Activated naive CD8-positive, alpha-beta T cell treated with anti-CD3 and anti-CD28 coated beads, Interleukin-2, amount 50 U/mL, for 16 hours (primary cell): ENCODE measurements around the gene FAM89A.
"Not testable (repeated sequence)": the region's sequence is repeated elsewhere in the genome, so short reads cannot be mapped to it uniquely, and the experiment has no call there.

ENCODE experiments used
- DNase-seq: peaks from one replicate; pipeline ENCODE4 v3.0.0-alpha.2; 2020; ENCODE audit warnings: low read depth, low spot score

Gene FAM89A

DNA sequence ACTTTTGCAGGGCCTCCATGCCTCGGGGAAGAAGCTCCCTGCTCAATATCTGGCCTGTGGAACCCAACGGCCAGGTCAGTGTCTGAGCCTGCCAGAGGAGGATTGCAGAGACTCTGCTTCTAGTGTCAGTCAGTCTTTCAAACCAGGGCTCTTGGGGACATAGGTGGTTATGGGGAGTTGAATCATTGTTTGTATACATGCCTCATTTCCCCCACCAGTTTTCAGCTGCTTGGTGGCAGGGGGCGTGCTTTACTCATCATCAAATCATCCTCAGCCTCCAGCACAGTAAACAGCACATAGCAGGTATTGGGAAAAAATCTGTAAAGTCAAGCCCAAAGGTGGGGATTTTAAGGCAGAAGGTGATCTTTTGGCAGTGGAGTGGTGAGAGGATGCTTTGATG lies 17.4 kb upstream of the FAM89A start:
- DNase-seq: no peak

DNA sequence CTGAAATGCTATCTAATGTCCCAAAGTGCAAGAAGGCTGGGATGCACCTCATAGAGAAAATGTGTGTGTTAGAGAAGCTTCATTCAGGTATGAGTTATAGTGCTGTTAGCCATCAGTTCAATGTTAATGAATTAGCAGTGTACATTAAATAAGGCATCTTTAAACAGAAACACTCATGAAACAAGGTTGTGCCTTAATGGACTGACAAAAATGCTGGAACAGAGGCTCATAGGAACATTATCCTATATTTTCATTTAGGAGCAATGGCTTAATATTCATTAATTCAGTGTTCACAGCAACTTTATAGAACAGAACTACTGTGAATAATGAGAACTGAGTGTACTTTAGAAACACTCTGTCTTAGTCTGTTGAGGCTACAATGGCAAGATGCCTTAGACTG lies 15.2 kb upstream of the FAM89A start:
- no peak for DNase-seq

DNA sequence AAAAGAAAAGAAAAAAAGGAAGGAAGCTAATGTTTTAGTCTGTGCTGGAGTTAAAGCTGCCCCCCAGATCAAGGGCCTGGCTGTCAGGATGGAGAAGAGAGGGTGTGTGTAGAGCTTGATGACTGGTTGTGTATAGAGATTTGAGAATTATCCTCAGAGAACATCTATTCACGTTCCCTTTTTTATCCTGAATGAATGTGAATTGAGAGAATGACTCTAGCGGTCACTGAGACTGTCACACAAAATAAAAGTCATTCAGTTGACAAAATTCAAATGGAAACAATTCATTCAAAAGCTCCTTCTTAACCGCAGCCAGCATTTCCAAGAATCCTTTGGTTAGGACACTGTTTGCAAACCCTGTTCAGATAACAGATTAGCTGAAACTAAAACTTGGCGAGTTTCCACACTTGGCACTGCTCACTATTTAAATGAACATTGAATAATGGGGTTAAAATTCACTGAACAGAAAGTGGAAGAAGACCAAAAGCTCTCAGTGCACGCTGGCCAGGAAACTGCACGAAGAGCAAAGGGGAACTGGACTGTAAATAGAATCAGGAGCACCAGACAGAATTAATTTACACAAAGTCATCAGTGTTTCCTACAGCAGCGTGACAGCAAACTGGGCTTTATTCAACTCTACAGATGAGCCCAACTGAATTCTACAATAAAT lies 13.6 kb upstream of the FAM89A start:
- DNase-seq: no peak

DNA sequence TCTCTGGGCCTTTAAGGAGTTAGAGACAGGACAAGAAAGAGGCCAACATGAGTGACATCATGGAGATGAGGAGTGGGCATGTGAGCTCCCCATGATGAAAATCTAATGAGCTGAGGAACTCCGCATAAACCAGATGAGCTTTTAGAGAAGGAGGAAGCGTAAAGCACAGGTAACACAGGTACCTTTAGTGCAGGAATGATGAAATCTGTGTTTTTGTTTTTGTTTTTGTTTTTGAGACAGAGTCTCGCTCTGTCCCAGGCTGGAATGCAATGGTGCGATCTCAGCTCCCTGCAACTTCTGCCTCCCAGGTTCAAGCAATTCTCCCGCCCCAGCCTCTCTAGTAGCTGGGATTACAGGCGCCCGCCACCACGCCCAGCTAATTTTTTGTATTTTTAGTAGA lies 12.7 kb upstream of the FAM89A start:
- DNase-seq: no peak

DNA sequence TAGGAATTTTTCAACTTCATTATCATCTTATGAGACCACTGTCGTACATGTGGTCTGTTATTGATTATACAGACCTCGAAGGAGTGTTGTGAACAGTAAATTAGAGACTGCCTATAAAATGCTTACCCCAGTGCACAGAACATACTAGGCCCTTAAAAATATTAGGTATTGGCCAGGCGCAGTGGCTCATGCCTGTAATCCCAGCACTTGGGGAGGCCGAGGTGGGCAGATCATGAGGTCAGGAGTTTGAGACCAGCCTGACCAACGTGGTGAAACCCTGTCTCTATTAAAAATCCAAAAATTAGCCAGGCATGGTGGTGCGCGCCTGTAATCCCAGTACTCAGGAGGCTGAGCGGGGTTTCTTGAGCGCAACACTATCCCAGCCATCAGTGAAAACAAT lies 10.9 kb upstream of the FAM89A start:
- not testable (repeated sequence) for DNase-seq

DNA sequence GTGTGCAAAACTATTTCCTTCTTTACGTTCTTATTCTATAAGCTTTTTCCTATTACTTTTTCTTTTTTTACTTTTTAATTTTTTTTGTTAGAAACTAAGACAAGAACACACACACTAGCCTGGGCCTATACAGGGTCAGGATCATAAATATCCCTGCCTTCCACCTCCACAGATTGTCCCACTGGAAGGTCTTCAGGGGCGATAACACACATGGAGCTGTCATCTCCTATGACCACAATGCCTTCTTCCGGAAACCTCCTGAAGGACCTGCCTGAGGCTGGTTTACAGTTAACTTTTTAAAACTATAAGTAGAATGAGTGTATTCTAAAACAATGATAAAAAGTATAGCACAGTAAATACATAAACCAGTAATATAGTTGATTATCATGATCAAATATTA lies 10.3 kb upstream of the FAM89A start:
- DNase-seq: no peak

DNA sequence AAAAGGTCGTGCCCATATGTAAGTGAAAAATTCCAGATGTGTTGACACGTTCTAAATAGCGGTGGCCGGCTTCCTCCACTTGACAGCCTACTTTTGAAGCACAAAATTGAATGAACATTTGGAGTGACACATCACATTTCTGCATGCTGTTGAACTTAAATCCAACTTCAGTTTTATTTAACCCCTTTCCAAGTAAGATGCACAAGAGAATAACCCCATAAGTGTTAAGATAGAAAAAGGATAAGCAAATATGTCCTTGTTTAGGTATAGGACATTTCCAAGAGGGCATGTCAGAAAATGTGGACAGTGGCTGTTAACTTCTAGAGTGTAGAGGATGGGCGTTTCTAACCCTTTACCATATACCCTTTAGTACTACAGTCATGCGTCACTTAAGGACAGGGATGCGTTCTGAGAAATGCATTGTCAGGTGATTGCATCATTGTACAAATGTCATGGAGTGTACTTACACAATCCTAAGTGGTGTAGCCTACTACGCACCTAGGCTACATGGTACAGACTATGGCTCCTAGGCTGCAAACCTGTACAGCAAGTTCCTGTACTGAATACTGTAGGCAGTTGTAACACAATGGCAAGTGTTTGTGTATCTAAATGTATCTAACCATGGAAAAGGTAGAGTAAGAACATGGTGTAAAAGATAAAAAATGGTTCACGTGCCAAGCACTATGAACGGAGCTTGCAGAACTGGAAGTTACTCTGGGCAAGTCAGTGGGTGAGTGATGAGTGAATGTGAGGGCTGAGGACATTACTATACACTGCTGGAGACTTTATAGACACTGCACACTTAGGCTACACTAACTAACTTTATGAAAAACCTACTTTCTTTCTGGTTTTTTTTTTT lies 9.3 kb upstream of the FAM89A start:
- DNase-seq: no peak

DNA sequence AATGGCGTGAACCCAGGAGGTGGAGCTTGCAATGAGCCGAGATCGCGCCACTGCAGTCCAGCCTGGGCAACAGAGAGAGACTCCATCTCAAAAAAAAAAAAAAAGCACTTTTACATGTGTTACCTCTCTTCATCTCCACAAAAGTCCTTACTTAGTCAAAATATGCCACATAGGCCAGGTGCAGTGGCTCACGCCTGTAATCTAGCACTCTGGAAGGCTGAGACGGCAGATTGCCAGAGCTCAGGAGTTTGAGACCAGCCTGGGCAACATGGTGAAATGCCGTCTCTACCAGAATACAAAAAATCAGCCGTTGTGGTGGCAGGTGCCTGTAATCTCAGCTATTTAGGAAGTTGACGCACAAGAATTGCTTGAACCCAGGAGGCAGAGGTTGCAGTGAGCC lies 8.4 kb upstream of the FAM89A start:
- not testable (repeated sequence) for DNase-seq

DNA sequence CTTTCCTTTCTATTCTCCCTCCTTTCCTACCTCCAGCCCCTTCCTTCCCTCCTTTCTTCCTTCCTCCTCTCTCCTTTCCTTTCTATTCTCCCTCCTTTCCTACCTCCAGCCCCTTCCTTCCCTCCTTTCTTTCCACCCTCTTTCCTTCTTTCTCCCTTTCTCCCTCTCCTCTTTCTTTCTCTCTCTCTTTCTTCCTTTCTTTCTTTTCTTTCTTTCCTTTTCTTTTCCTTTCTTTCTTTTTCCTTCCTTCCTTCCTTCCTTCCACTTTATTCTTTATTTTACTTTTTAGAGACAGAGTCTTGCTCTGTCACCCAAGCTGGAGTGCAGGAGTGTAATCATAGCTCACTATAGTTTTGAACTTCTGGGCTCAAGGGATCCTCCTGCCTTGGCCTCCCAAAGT lies 7.5 kb upstream of the FAM89A start:
- not testable (repeated sequence) for DNase-seq

DNA sequence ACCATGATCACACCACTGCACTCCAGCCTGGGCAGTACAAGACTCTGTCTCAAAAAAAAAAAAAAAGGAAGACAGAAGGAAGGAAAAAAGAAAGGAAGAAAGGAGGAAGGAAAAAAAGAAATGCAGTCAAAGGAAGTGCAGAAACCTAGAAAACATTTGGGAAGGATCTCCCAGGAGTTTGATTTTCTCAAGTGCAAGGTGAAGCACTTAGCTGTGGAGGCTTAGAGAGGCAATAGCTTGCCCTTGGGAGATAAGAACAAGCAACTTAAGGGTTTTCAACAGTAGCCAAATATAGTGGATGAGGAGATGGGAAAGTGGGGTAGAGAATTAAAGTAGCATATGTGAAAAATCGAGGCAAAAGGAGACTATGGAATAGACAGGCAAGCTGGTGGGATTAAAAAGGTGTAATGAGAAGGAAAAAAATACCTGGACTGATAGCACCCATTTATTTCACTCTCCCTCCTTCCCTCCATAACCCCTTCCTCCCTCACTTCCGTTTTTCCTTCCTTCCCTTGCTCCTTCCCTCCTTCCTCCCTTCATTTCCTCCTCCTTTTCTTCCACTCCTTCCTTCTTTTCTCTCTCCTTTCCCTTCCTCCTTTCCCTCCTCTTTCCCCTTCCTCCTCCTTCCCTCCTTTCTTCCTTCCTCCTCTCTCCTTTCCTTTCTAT lies 6.8 kb upstream of the FAM89A start:
- no peak for DNase-seq

DNA sequence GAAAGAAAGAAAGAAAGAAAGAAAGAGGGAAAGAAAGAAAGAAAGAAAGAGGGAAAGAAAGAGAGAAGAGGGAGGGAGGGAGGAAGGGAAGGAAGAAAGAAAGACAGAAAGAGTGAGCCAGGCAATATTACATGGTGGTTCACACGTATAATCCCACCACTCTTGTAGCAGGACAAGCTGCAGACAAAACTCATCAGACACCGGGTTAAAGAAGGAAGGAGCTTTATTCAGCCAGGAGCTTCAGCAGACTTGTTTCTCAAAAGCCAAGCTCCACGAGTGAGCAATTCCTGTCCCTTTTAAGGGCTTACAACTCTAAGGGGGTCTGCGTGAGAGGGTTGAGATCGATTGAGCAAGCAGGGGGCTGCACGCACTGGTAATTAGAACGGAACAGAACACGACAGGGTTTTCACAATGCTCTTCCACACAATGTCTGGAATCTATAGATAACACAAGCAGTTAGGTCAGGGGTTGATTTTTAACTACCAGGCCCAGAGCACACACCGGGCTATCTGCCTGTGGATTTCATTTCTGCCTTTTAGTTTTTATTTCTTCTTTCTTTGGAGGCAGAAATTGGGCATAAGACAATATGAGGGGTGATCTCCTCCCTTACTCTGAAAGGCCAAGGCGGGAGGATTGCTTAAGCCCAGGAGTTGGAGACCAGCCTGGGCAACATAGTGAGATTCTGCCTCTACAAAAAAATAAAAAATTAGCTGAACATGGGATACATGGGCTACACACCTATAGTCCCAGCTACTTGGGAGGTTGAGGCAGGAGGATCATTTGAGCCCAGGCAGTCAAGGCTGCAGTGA lies 6.1 kb upstream of the FAM89A start:
- not testable (repeated sequence) for DNase-seq

DNA sequence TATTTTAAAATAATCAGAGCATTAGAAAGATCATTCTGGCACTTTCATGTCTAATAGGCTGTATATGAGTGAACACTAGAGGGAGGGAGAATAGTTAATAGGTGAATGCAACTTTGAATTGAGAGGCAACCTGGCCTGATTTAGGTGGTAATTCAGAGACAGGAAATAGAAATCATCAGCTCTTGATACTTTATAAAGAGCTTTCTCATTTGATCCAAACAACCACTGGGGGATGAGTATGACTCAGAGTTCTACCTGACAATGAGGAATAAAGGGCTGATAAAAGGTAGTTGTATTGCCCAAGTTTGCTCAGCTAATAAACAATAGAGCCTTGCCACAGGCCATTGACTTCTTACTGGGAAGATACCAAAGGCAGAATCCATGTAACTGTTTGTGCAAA lies 5.2 kb upstream of the FAM89A start:
- no peak for DNase-seq

DNA sequence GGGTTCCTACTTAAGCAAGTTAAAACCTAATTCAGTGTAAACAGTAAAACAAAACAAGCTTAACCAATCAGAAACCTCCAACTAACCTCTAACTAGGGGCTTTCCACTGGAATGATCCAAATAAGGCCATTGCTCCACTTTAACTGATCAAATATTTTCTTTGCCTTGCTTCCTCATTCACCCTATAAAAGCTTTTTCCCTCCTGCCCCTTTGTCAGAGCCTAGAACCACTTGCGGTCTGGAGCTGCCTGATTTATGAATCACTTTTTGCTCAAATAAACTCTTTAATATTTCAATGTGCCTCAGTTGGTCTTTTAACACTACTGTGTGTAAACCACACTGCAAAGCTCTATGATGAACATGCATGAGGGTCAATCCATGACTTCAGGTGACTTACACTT lies 4.5 kb upstream of the FAM89A start:
- DNase-seq: no peak

DNA sequence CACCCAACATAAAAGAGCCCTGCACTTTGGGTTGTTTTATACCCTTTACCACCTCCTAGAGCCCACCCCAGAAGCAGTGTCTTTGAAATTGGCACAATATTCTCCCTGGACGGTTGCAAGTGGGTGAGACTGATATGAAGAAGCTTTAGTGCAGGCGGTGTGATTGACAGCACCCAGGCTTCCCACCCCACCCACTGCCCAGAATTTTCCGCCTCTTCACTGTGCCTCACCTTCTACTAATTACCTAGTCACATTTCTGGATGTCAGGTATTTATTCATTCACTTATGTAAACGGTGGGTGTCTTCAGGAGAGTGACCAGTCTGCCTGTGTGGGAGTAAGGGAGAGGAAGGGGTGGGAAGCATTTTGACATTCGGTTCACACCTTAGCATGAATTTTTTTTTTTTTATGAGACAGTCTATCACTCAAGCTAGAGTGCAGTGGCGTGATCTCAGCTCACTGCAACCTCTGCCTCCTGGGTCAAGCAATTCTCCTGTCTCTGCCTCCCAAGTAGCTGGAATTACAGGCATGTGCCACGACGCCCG lies 1.7 kb upstream of the FAM89A start:
- no peak for DNase-seq

DNA sequence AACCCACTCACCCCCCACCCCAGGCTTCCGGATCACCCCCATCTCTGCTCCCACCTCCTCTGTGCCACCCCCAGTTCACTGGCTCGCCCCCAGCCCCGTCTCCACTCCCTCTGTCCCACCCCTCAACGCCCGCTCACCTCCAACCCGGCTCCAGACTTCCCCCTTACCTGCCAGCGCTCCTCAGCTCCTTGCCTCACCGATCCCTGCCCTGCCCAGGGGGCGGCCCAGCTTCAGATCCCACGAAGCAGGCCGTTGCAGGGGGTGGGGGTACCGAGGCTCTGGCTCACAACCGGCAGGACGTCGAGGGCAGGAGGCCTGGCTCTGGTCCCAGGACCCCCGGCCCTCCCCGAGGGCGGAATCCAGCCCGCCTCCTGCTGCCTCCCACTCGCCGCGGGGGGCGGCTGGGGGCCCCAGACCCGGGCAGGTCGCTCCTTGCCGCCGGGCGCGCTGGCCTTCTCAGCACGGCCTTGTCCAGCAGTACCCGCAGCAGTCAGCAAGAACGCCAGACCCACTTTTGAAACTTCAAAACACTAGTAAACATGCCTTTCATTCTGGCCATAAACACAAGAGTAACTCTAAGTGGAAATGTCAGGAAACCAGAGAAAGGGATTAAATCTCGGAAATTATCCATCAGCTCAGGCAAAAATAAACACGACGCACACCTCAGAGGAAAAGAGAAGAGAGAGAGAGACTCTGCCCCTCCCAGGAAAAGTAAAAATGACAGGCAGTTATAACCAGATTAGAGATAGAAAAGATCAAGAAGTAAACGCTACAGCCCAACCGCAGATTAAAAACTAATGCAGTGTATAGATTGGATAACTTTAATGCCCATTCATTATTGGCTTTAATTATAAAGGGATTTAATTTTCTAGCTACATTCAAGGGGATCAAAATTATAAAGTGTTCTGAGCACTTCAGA lies 1.0 kb upstream of the FAM89A start:
- no peak for DNase-seq

DNA sequence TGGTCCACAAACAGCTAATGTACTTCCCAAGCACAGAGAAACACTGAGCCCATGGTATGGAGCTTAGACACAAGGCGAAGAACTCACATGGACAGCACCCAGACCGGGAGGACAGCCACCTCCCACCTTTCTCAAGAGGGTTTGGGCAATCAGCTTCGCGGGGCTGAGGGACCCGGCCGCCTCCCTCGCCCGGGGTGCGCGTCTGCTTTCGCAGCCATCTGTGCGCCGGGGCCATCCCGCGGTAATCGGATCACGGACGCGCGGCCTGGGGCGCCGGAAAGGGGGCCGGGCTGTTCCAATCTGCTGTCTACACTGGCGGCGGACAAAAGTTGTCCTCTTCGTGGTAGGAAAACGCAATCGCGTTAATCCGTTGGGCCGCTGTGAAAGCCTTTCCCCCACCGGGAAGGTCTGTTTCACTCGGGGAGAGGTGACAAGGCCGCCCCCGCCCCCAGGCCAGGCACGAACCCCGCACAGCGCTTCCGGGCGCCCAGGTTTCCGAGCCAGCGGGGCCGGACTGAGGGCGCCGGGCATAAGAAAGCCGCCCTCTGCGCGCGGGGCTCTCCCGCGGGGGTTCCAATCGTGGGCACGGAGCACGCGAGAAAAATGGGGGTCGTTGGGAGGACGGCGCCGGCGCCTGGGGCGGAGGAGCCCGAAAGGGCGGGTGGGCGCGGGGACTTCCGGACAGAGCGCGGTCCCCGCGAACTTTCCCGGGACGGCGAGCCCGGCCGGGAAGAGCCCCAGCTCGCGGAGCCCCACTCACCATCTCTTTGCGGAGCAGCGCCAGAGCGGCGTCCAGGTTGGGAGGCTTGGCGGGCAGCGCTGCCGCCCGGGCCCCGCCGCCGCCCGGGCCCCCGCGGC lies 664 bp downstream of the FAM89A start:
- no peak for DNase-seq

DNA sequence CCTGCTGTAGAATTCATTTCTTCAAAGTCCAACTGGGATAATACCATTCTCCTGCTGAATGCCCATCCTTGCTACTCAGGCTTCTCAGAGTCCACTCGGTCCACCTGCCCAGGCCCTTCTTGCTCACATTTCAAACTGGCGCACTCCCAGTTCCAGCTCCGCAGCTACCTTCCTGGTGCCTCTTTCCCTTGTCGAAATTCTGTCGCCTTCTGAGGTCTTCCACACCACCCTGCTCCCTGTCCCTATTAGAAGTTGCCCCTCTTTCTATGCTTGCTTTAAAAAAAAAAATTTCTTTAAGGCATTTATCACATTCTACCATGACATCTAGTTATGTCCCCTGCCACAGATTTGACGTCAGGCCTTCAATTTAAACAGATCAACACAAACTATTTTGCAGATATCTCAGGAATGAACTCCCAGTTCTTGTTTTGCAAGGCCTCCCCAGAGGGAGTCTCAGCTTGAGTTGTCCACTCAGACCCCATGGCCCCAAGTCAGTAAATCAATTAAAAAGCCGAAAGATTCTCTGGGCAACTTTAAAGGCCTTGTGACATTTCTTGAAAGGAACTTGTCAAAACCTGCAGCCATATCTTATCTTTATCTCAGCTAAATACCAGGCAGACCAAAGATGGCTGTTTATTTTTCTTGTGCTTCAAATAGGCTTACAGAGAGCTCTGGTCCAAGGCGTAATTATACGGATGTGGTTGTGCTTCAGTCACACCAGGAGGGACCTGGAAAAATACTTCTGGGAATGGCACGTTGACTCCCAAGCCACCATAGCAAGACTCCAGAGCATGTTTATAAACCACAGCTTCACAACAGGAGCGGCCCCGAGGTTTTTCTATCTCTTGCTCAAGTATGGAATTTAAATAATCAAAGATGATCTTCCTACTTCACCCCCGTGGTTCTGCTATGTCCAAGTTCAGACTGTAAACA lies 2.2 kb downstream of the FAM89A start:
- DNase-seq: no peak

DNA sequence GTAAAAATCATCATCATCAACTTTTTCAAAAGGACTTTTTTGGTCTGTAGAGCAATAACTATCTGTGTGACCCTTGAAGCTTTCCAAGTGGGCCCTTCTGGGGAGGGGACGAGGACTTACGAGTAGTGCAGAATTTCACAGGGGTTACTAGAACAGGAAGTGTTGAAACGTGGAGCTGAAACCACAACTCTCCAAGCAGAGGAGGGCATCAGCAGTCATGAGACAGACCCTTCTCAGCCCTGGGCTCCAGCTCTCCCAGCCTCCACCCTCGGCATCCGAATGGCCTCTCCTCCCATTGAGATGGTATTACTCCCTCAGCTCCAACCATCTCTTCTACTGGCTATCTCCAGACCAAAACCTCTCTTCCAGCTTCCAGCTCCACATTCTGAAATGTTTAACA lies 3.6 kb downstream of the FAM89A start:
- no peak for DNase-seq
